SU-DHL-6 (cell line): ENCODE measurements around the gene SLC25A10.

Experiments
- H2AFZ ChIP-seq: fragments of 200-600 bp; sonication (generic); 2 replicates; pipeline ENCODE4 v1.6.1; 2014; ENCODE audit warnings: low read depth, mild to moderate bottlenecking, moderate library complexity, mixed read lengths, antibody characterized with exemption, low read length; ENCODE audit not compliant: severe bottlenecking
- H3F3A ChIP-seq: fragments of 200-600 bp; shearing (Covaris generic); 2 replicates; pipeline ENCODE4 v1.6.0; 2016; ENCODE audit warnings: antibody characterized with exemption, mild to moderate bottlenecking; ENCODE audit not compliant: insufficient read depth
- H3K27ac ChIP-seq: fragments of 200-600 bp; sonication (generic); 2 replicates; pipeline ENCODE4 v1.5.1; 2016; ENCODE audit warnings: low read depth, mild to moderate bottlenecking, low read length, moderate library complexity, mixed read lengths
- H3K27me3 ChIP-seq: fragments of 200-600 bp; sonication (generic), shearing (Covaris generic); 2 replicates; pipeline ENCODE4 v1.6.0; 2014; ENCODE audit warnings: mild to moderate bottlenecking, low read length
- H3K36me3 ChIP-seq: fragments of 200-600 bp; sonication (generic); 2 replicates; pipeline ENCODE4 v1.6.1; 2014; ENCODE audit warnings: mild to moderate bottlenecking, low read length, mixed read lengths
- H3K4me2 ChIP-seq: fragments of 300-600, 200-600 bp; shearing (Covaris generic), sonication (generic); 2 replicates; pipeline ENCODE4 v1.6.0; 2014; ENCODE audit warnings: low read length, low read depth, mild to moderate bottlenecking; ENCODE audit not compliant: poor library complexity, severe bottlenecking
- H3K4me3 ChIP-seq: fragments of 200-600 bp; sonication (generic); 2 replicates; pipeline ENCODE4 v1.5.1; 2014; ENCODE audit warnings: antibody characterized with exemption, low read length, mild to moderate bottlenecking, mixed read lengths; ENCODE audit not compliant: insufficient read depth, poor library complexity, severe bottlenecking
- H3K79me2 ChIP-seq: fragments of 200-600 bp; sonication (generic); 2 replicates; pipeline ENCODE4 v1.6.1; 2014; ENCODE audit warnings: mild to moderate bottlenecking, low read length, moderate library complexity; ENCODE audit not compliant: insufficient read depth
- H3K9ac ChIP-seq: fragments of 200-600 bp; sonication (generic); 2 replicates; pipeline ENCODE4 v1.7.0; 2014; ENCODE audit warnings: mild to moderate bottlenecking, low read length
- H3K9me2 ChIP-seq: fragments of 200-600 bp; sonication (generic); replicated peaks from 2 replicates; pipeline ENCODE4 v1.6.1; 2014; ENCODE audit warnings: low read length; ENCODE audit not compliant: insufficient read depth
- H3K9me3 ChIP-seq: fragments of 200-600 bp; sonication (generic); 2 replicates; pipeline ENCODE4 v1.6.1; 2014; ENCODE audit warnings: low read length, mixed read lengths; ENCODE audit not compliant: insufficient read depth
- H4K20me1 ChIP-seq: fragments of 200-600 bp; sonication (generic); 2 replicates; pipeline ENCODE4 v1.6.1; 2014; ENCODE audit warnings: low read depth, mild to moderate bottlenecking, antibody characterized with exemption, low read length, moderate library complexity, mixed read lengths
- CTCF ChIP-seq: fragments of 200-600 bp; sonication (generic); IDR thresholded peaks from one replicate; pipeline ENCODE4 v1.5.1; 2017; ENCODE audit warnings: antibody characterized with exemption, mild to moderate bottlenecking, low read length, moderate library complexity; ENCODE audit not compliant: insufficient read depth, poor library complexity, severe bottlenecking
- EZH2phosphoT487 ChIP-seq: fragments of 200-600 bp; sonication (generic), shearing (Covaris generic); conservative IDR thresholded peaks from 2 replicates; pipeline ENCODE4 v1.6.1; 2018; ENCODE audit warnings: mild to moderate bottlenecking, antibody characterized with exemption, low read length, moderate library complexity, mixed read lengths

SLC25A10 gene

GRCh38 chr17:81708739-81709185, 3.3 kb upstream of the SLC25A10 start:
- no peaks in the 10 kb centered on the region for H3K9me3 ChIP-seq
- no peak for TF ChIP-seq CTCF
- no peak for TF ChIP-seq EZH2phosphoT487
- no peaks in the 10 kb centered on the region for H3K36me3 ChIP-seq
- no peak overlapping the region for H3K4me2 ChIP-seq
- H3K4me3 ChIP-seq = no peak overlapping the region
- no peaks in the 10 kb centered on the region for H3K27me3 ChIP-seq
- H3K27ac ChIP-seq = no peak overlapping the region
- H2AFZ ChIP-seq = no peak overlapping the region
- H3F3A ChIP-seq = peaks cover 25% of the 10 kb centered on the region
- H3K79me2 ChIP-seq = peaks cover 35% of the 10 kb centered on the region
- no peaks in the 10 kb centered on the region for H3K9me2 ChIP-seq
- H3K9ac ChIP-seq = no peak overlapping the region
- H4K20me1 ChIP-seq = no peaks in the 10 kb centered on the region

GRCh38 chr17:81710514-81711308, 1.4 kb upstream of the SLC25A10 start:
- Histone ChIP-seq H3K4me3 (peak overlapping the region; percentile 44), H3K79me2 (peaks cover 32% of the 10 kb centered on the region), H3K9ac (peak overlapping the region; percentile 93)

GRCh38 chr17:81712468-81713003, 452 bp downstream of the SLC25A10 start:
- H3K79me2 ChIP-seq = peaks cover 27% of the 10 kb centered on the region
- TF ChIP-seq EZH2phosphoT487 (no peak), CTCF (no peak)
- no peaks in the 10 kb centered on the region for H3K36me3 ChIP-seq
- peak overlapping the region; percentile 70 for H2AFZ ChIP-seq
- H3K4me3 ChIP-seq = peak overlapping the region; percentile 86
- H3K27ac ChIP-seq = peak overlapping the region; percentile 41
- H3K27me3 ChIP-seq = no peaks in the 10 kb centered on the region
- H3K9me2 ChIP-seq = no peaks in the 10 kb centered on the region
- H4K20me1 ChIP-seq = no peaks in the 10 kb centered on the region
- peaks cover 25% of the 10 kb centered on the region for H3F3A ChIP-seq
- H3K9ac ChIP-seq = peak overlapping the region; percentile 93
- H3K9me3 ChIP-seq = no peaks in the 10 kb centered on the region
- peak overlapping the region; percentile 80 for H3K4me2 ChIP-seq

More at GRCh38 chr17:81710514-81711308, 1.4 kb upstream of the SLC25A10 start:
- TF ChIP-seq EZH2phosphoT487 (no peak), CTCF (no peak)
- H3K36me3 ChIP-seq = no peaks in the 10 kb centered on the region
- no peak overlapping the region for H2AFZ ChIP-seq
- H3F3A ChIP-seq = peaks cover 25% of the 10 kb centered on the region
- peak overlapping the region; percentile 55 for H3K27ac ChIP-seq
- peak overlapping the region; percentile 66 for H3K4me2 ChIP-seq
- no peaks in the 10 kb centered on the region for H4K20me1 ChIP-seq
- H3K9me2 ChIP-seq = no peaks in the 10 kb centered on the region
- no peaks in the 10 kb centered on the region for H3K9me3 ChIP-seq
- no peaks in the 10 kb centered on the region for H3K27me3 ChIP-seq
